Keratinocyte (primary cell): ENCODE measurements around the gene MNDA. TPM values are rescaled to one million over a fixed set of nuclear protein-coding genes. Genes with fewer than 3 reads are reported as not detected.

Experiments
- DNase-seq: peaks from one replicate; pipeline ENCODE4 v3.0.0-alpha.2; 2011; ENCODE audit warnings: low read depth, missing footprints, low spot score
- FAIRE-seq: peaks from 2 replicates; lab custom pipeline; 2011; peaks lifted over from hg19 to GRCh38; lab: Jason Lieb, UNC
- H2AFZ ChIP-seq: 2 replicates; pipeline ENCODE4 v1.6.0; 2012; ENCODE audit warnings: low read length, control low read depth, inconsistent platforms; ENCODE audit not compliant: control insufficient read depth
- H3K27ac ChIP-seq: 2 replicates; pipeline ENCODE4 v1.5.1; 2011; ENCODE audit warnings: low read length; ENCODE audit not compliant: control insufficient read depth, insufficient read depth
- H3K27me3 ChIP-seq: 3 replicates; pipeline ENCODE4 v1.6.0; 2011; ENCODE audit warnings: low read length; ENCODE audit not compliant: control insufficient read depth, insufficient read depth; ENCODE audit errors: extremely low read depth
- H3K36me3 ChIP-seq, 2 experiments: 2 replicates in 1 of 2; 3 replicates in 1 of 2; pipeline ENCODE4 v1.5.1; 2011; ENCODE audit warnings: low read length in 2 of 2, mild to moderate bottlenecking in 1 of 2; ENCODE audit not compliant: control insufficient read depth in 2 of 2, insufficient read depth in 2 of 2; ENCODE audit errors: extremely low read depth in 1 of 2
- H3K4me1 ChIP-seq: 3 replicates; pipeline ENCODE4 v1.5.1; 2011; ENCODE audit warnings: low read length; ENCODE audit not compliant: control insufficient read depth, insufficient read depth; ENCODE audit errors: extremely low read depth
- H3K4me2 ChIP-seq: 3 replicates; pipeline ENCODE4 v1.6.0; 2011; ENCODE audit warnings: low read depth, low read length; ENCODE audit not compliant: control insufficient read depth, insufficient read depth; ENCODE audit errors: extremely low read depth
- H3K4me3 ChIP-seq, 3 experiments: fragments of 200-600 bp in 1 of 3; sonication (generic) in 1 of 3; 2 replicates in 2 of 3; 3 replicates in 1 of 3; pipeline ENCODE4 v1.5.1; 2011 to 2016; ENCODE audit warnings: low read length in 3 of 3, mild to moderate bottlenecking in 3 of 3, control low read depth in 2 of 3, inconsistent platforms in 1 of 3, low read depth in 1 of 3, mixed read lengths in 1 of 3, mixed run types in 1 of 3, moderate library complexity in 1 of 3; ENCODE audit not compliant: control insufficient read depth in 2 of 3, insufficient read depth in 2 of 3; ENCODE audit errors: extremely low read depth in 1 of 3
- H3K79me2 ChIP-seq: 2 replicates; pipeline ENCODE4 v1.6.0; 2012; ENCODE audit warnings: low read length; ENCODE audit not compliant: control insufficient read depth, insufficient read depth
- H3K9ac ChIP-seq: 3 replicates; pipeline ENCODE4 v1.6.0; 2011; ENCODE audit warnings: low read length; ENCODE audit not compliant: control insufficient read depth, insufficient read depth; ENCODE audit errors: extremely low read depth
- H3K9me1 ChIP-seq: 3 replicates; pipeline ENCODE4 v1.6.0; 2011; ENCODE audit warnings: low read length; ENCODE audit not compliant: control insufficient read depth, insufficient read depth; ENCODE audit errors: extremely low read depth
- H3K9me3 ChIP-seq: 2 replicates; pipeline ENCODE4 v1.5.1; 2012; ENCODE audit warnings: low read depth, low read length; ENCODE audit not compliant: control insufficient read depth
- H4K20me1 ChIP-seq: 3 replicates; pipeline ENCODE4 v1.6.0; 2011; ENCODE audit warnings: low read length; ENCODE audit not compliant: control insufficient read depth, insufficient read depth; ENCODE audit errors: extremely low read depth
- EZH2 ChIP-seq: IDR thresholded peaks from one replicate; pipeline ENCODE4 v1.6.1; 2012; ENCODE audit warnings: inconsistent platforms, mild to moderate bottlenecking, low read length, moderate library complexity
- dilution Hi-C: fragments of 300-500 bp; cut with MboI; formaldehyde crosslinking; loops from one replicate; pipeline ENCODE4 v1.7.0; 2020; ENCODE audit warnings: low sequenced_read_pairs; ENCODE audit not compliant: extremely low pct_ligation_motif_present
- polyA plus RNA-seq, 5 experiments: library from polyadenylated mRNA; depleted of rRNA in 3 of 5; stranded (reverse) in 3 of 5; stranded (forward) in 1 of 5; unstranded in 1 of 5; fragments of >200 nt; gene quantifications; 1 replicate in 1 of 5; 2 replicates in 3 of 5; 3 replicates in 1 of 5; pipeline versions ENCODE4 v1.2.1 to v1.2.3, GENCODE V29; 2011 to 2012; ENCODE audit warnings: missing spikeins in 2 of 5, low read depth in 1 of 5, low replicate concordance in 1 of 5
- TF ChIP-seq, protein P1 (sequence below), 3 experiments: IDR thresholded peaks in 1 of 3; conservative IDR thresholded peaks in 1 of 3; optimal IDR thresholded peaks in 1 of 3; 2 replicates in 2 of 3; 3 replicates in 1 of 3; pipeline versions ENCODE3 to v1.5.1; 2011; ENCODE audit warnings: low read length in 3 of 3, mild to moderate bottlenecking in 3 of 3, moderate library complexity in 2 of 3, control low read depth in 1 of 3, inconsistent platforms in 1 of 3; ENCODE audit not compliant: insufficient read depth in 2 of 3; ENCODE audit errors: extremely low read depth in 1 of 3

The MNDA gene
- polyA plus RNA-seq, 1 donor (not counting 4 experiments of a cell fraction or from before 2014, with no cell fraction given) = not detected

DNA sequence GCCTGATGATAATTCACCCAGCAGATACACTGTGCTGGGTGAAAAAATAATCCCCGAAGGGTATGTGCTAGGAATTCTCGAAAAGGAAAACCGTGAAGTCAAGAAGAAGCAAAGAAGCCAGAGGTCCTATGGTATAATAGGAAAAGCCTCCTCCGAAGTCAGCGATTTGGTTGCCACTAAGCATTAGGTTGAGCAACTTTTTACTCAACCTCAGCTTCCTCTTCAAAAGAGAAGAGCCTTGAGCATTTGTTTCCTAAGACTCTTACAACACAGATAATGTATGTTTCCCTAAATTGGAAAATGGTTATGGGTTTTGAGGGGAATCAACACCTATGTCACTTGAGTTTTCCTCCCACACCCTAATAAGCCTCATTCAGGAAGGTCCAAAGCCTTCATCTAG is 21.3 kb upstream of the MNDA start:
- Histone ChIP-seq H3K9me1 (no peaks in the 10 kb centered on the region), H3K27me3 (no peaks in the 10 kb centered on the region), H3K9me3 (no peaks in the 10 kb centered on the region), H3K4me2 (no peak overlapping the region), H3K36me3 (no peaks in the 10 kb centered on the region), H3K4me3 (no peak overlapping the region), H3K79me2 (no peaks in the 10 kb centered on the region), H3K4me1 (no peaks in the 10 kb centered on the region), H4K20me1 (no peaks in the 10 kb centered on the region), H2AFZ (no peak overlapping the region), H3K27ac (no peak overlapping the region), H3K9ac (no peak overlapping the region)
- no peak for DNase-seq
- dilution Hi-C loops = no loop called here
- no peak for FAIRE-seq
- TF ChIP-seq, protein P1, sequence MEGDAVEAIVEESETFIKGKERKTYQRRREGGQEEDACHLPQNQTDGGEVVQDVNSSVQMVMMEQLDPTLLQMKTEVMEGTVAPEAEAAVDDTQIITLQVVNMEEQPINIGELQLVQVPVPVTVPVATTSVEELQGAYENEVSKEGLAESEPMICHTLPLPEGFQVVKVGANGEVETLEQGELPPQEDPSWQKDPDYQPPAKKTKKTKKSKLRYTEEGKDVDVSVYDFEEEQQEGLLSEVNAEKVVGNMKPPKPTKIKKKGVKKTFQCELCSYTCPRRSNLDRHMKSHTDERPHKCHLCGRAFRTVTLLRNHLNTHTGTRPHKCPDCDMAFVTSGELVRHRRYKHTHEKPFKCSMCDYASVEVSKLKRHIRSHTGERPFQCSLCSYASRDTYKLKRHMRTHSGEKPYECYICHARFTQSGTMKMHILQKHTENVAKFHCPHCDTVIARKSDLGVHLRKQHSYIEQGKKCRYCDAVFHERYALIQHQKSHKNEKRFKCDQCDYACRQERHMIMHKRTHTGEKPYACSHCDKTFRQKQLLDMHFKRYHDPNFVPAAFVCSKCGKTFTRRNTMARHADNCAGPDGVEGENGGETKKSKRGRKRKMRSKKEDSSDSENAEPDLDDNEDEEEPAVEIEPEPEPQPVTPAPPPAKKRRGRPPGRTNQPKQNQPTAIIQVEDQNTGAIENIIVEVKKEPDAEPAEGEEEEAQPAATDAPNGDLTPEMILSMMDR (optimal IDR thresholded peaks at IDR 0.05 in 1 of 3, IDR thresholded peaks at IDR 0.05 in 1 of 3, conservative IDR thresholded peaks at IDR 0.05 in 1 of 3; ENCODE audit: extremely low read depth in 1 of 3, insufficient read depth in 2 of 3, low read length in 3 of 3) = no peak
- no peak for TF ChIP-seq EZH2

DNA sequence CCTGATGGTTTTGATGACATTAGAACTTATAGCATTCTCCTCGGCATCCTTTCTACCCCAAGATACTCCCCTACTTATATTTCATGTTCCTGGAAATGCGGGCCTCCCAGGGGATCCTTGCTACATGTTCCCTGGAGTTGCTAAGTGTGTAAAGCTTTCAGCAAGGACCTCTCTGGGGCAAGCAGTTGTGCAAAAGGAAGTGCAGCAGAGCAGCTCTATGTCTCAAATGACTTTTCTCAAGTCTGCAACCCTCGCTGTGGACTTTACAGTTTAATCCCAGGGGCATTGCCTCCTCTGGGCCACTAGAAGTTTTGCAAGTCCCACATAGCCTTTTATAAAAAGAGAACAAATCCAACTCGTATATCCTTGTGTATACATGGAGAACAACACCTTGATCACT is 20.8 kb upstream of the MNDA start:
- H3K4me1 ChIP-seq = no peaks in the 10 kb centered on the region
- no peaks in the 10 kb centered on the region for H3K27me3 ChIP-seq
- H3K27ac ChIP-seq = no peak overlapping the region
- FAIRE-seq = no peak
- H3K79me2 ChIP-seq = no peaks in the 10 kb centered on the region
- no peak overlapping the region for H2AFZ ChIP-seq
- H3K4me3 ChIP-seq = no peak overlapping the region
- no peak overlapping the region for H3K9ac ChIP-seq
- DNase-seq = no peak
- H3K9me3 ChIP-seq = no peaks in the 10 kb centered on the region
- no peaks in the 10 kb centered on the region for H3K36me3 ChIP-seq
- no peaks in the 10 kb centered on the region for H4K20me1 ChIP-seq
- dilution Hi-C loops = no loop called here
- TF ChIP-seq, protein P1 (optimal IDR thresholded peaks at IDR 0.05 in 1 of 3, IDR thresholded peaks at IDR 0.05 in 1 of 3, conservative IDR thresholded peaks at IDR 0.05 in 1 of 3; ENCODE audit: extremely low read depth in 1 of 3, insufficient read depth in 2 of 3, low read length in 3 of 3) = no peak
- no peak for TF ChIP-seq EZH2
- no peak overlapping the region for H3K4me2 ChIP-seq
- H3K9me1 ChIP-seq = no peaks in the 10 kb centered on the region
